ENCODE measurements around the gene RNF145.

- TF ChIP-seq, protein P1, sequence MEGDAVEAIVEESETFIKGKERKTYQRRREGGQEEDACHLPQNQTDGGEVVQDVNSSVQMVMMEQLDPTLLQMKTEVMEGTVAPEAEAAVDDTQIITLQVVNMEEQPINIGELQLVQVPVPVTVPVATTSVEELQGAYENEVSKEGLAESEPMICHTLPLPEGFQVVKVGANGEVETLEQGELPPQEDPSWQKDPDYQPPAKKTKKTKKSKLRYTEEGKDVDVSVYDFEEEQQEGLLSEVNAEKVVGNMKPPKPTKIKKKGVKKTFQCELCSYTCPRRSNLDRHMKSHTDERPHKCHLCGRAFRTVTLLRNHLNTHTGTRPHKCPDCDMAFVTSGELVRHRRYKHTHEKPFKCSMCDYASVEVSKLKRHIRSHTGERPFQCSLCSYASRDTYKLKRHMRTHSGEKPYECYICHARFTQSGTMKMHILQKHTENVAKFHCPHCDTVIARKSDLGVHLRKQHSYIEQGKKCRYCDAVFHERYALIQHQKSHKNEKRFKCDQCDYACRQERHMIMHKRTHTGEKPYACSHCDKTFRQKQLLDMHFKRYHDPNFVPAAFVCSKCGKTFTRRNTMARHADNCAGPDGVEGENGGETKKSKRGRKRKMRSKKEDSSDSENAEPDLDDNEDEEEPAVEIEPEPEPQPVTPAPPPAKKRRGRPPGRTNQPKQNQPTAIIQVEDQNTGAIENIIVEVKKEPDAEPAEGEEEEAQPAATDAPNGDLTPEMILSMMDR (conservative IDR thresholded peaks at IDR 0.05), result no peak
- TF ChIP-seq ZFX (IDR thresholded peaks at IDR 0.05), result no peak
Observed at GRCh38 chr5:159198063-159199036, 11.0 kb downstream of the RNF145 start.
